ENCODE data around the gene KSR1.

DNA sequence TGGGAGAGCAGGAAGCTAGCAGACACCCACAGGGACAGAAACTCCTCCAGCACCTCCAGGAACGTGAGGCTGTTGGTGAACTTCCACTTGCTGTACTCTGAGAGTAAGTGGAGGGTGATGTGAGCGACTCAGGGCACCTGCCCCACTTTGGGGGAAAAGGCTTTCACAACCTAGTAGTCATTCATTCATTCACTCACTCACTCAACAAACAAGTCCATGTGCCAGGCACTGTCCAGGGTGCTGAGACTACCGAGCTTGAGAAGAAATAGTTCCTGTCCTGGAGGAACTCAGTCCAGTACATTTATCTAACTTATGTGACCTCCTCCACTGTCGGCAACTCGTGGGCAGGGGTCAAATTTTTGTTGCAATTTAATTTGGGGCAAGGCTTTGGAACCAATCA lies 201.4 kb downstream of the KSR1 start:
- TF ChIP-seq, protein P1, sequence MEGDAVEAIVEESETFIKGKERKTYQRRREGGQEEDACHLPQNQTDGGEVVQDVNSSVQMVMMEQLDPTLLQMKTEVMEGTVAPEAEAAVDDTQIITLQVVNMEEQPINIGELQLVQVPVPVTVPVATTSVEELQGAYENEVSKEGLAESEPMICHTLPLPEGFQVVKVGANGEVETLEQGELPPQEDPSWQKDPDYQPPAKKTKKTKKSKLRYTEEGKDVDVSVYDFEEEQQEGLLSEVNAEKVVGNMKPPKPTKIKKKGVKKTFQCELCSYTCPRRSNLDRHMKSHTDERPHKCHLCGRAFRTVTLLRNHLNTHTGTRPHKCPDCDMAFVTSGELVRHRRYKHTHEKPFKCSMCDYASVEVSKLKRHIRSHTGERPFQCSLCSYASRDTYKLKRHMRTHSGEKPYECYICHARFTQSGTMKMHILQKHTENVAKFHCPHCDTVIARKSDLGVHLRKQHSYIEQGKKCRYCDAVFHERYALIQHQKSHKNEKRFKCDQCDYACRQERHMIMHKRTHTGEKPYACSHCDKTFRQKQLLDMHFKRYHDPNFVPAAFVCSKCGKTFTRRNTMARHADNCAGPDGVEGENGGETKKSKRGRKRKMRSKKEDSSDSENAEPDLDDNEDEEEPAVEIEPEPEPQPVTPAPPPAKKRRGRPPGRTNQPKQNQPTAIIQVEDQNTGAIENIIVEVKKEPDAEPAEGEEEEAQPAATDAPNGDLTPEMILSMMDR (conservative IDR thresholded peaks at IDR 0.05): no peak
- TF ChIP-seq EZH2 (IDR thresholded peaks at IDR 0.05; ENCODE audit: low read depth): no peak
